CD4-positive, alpha-beta T cell treated with Interferon alpha-2 for 1 hour (primary cell): Measurements from ENCODE around the gene CPXCR1.
"Not testable (repeated sequence)": the region's sequence is repeated elsewhere in the genome, so short reads cannot be mapped to it uniquely, and the experiment has no call there.

Experiments
- DNase-seq, 2 donors: peaks; one replicate each; pipeline ENCODE4 v3.0.0-alpha.2; 2020 to 2022

The CPXCR1 gene

DNA sequence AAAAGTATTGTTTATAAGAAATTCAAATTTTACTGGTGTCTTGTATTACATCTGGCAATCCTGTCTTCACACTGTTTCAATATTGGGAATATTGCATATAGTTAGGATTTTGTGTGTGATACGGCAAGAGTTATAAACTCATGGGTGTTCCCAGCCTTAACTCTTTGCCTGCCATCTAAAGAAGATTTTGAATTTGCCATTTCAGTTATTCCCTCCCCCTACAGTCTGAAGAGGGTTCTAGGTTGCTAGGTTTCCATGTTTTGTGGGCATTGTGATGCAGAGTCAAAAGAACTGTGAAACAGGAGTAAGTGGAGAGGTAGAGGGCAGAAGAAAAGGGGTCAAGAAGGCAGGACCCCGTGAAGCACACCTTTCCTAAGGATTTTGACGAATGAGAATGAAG lies at the start of gene CPXCR1:
Gene CPXCR1, plus strand, starts transcription at position 301 of the 400 bp plus-strand sequence. CDS start 6,190 bp downstream, outside the sequence.
- no peak for DNase-seq

DNA sequence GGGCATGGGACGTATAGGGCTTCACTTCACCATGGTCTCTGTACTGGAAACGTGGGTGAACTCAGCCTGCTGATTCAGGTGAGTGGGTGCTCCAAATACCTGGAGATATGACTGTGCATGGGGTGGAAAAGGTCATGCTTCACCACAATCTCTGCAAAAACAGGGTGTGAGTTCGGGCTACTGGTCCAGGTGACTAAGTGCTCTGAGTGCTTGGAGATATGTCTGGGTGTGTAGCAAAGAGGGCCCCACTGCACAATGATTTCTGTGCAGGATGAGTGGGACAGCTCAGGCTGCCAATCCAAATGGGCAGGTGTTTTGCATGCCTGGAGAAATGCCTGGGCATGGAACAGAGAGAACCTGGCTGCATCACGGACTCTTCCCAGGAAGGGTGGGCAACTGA lies 11.2 kb upstream of the CPXCR1 start:
- no peak for DNase-seq

DNA sequence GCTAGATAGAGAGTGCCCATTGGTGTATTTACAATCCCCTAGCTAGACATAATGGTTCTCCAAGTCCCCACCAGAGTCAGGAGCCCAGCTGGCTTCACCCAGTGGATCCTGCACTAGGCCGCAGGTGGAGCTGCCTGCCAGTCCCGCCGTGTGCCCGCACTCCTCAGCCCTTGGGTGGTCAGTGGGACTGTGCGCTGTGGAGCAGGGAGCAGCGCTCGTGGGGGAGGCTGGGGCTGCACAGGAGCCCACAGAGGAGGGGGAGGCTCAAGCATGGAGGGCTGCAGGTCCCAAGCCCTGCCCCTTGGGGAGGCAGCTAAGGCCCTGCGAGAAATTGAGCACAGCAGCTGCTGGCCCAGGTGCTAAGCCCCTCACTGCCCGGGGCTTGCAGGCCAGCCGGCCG lies 810 bp upstream of the CPXCR1 start:
- not testable (repeated sequence) for DNase-seq

DNA sequence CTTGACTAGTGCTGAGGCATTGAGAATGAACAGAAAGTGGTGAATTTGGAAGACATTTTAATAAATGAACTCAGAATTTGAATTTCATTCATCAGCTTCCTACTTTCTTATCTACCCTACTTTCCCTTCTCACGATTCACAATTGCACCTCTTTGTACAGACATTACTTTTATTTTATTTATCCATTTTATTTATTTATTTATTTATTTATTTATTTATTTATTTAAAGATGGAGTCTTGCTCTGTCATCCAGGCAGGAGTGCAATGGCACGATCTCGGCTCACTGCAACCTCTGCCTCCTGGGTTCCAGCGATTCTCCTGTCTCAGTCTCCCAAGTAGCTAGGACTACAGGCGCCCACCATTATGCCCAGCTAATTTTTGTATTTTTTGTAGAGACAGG lies 5.3 kb downstream of the CPXCR1 start:
- not testable (repeated sequence) for DNase-seq

DNA sequence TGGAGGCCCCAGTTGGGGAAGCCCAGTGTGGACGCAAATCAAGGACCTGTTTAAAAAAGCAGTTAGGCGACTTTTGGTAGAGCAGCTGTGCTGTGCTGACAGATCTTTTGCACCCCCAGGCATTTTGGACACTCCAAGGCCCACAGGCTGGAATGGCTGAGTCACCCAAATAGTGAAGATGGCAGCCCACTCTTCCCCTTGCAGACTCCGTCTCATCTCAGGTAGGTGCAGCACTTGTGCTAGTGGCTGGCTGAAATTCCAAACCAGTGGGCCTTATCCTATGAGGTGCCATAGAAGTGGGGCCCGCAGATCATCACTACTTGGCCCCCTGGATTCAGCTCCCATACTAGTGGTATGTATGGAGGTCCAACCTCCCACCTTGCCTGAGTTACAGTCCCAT lies 42.8 kb downstream of the CPXCR1 start:
- no peak for DNase-seq
